Measurements from ENCODE around the gene ANKMY1. TPM values are rescaled to one million over a fixed set of nuclear protein-coding genes. Genes with fewer than 3 reads are reported as not detected.

Gene ANKMY1
- total RNA-seq, 1 experiment from 2014 or later, result 19.5 TPM

- CTCF ChIA-PET, result no interaction called here
- Histone ChIP-seq H3K27ac (ENCODE audit: low read length) (no peak overlapping the region), H3K4me3 (ENCODE audit: low read length) (no peak overlapping the region), H4K20me1 (ENCODE audit: low read length) (no peaks in the 10 kb centered on the region), H3K9me3 (ENCODE audit: low read length) (peaks cover 6% of the 10 kb centered on the region; the same call in 1 of the 2 replicates), H3K9me2 (replicated peaks; ENCODE audit: low read length) (no peaks in the 10 kb centered on the region), H3F3A (ENCODE audit: low read length, unreplicated experiment) (no peaks in the 10 kb centered on the region), H2AFZ (ENCODE audit: low read length) (no peak overlapping the region), H3K79me2 (ENCODE audit: low read length) (no peaks in the 10 kb centered on the region), H3K4me2 (ENCODE audit: low read length) (no peak overlapping the region), H3K4me1 (ENCODE audit: insufficient read depth, low read length) (no peaks in the 10 kb centered on the region), H3K9ac (ENCODE audit: low read length) (no peak overlapping the region), H3K36me3 (ENCODE audit: low read depth, low read length) (no peaks in the 10 kb centered on the region), H3K27me3 (ENCODE audit: low read length) (no peaks in the 10 kb centered on the region)
- TF ChIP-seq, protein P1, sequence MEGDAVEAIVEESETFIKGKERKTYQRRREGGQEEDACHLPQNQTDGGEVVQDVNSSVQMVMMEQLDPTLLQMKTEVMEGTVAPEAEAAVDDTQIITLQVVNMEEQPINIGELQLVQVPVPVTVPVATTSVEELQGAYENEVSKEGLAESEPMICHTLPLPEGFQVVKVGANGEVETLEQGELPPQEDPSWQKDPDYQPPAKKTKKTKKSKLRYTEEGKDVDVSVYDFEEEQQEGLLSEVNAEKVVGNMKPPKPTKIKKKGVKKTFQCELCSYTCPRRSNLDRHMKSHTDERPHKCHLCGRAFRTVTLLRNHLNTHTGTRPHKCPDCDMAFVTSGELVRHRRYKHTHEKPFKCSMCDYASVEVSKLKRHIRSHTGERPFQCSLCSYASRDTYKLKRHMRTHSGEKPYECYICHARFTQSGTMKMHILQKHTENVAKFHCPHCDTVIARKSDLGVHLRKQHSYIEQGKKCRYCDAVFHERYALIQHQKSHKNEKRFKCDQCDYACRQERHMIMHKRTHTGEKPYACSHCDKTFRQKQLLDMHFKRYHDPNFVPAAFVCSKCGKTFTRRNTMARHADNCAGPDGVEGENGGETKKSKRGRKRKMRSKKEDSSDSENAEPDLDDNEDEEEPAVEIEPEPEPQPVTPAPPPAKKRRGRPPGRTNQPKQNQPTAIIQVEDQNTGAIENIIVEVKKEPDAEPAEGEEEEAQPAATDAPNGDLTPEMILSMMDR (conservative IDR thresholded peaks at IDR 0.05; ENCODE audit: low read depth, low read length), result no peak
- no peak for TF ChIP-seq EZH2 (IDR thresholded peaks at IDR 0.05; ENCODE audit: low read length, unreplicated experiment)
- TF ChIP-seq EZH2phosphoT487 (IDR thresholded peaks at IDR 0.05; ENCODE audit: borderline replicate concordance, low read length), result no peak
- ATAC-seq (no peak), DNase-seq (no peak)
- POLR2A ChIA-PET (ENCODE audit: unreplicated experiment), result no interaction called here
- no TSS peak for BruUV-seq (replicated peaks)
- intact Hi-C loops (cut with micrococcal nuclease), result no loop called here
Observed at GRCh38 chr2:240469740-240470139, 88.0 kb downstream of the ANKMY1 start.

GRCh38 chr2:240469239-240469636 is 88.5 kb downstream of the ANKMY1 start:
- Histone ChIP-seq H3K79me2 (ENCODE audit: low read length) (no peaks in the 10 kb centered on the region), H3K4me2 (ENCODE audit: low read length) (no peak overlapping the region), H3F3A (ENCODE audit: low read length, unreplicated experiment) (no peaks in the 10 kb centered on the region), H3K27me3 (ENCODE audit: low read length) (no peaks in the 10 kb centered on the region), H3K9me3 (ENCODE audit: low read length) (peaks cover 6% of the 10 kb centered on the region; the same call in 1 of the 2 replicates), H3K4me3 (ENCODE audit: low read length) (no peak overlapping the region), H3K9me2 (replicated peaks; ENCODE audit: low read length) (no peaks in the 10 kb centered on the region), H3K27ac (ENCODE audit: low read length) (no peak overlapping the region), H3K9ac (ENCODE audit: low read length) (no peak overlapping the region), H2AFZ (ENCODE audit: low read length) (no peak overlapping the region), H3K36me3 (ENCODE audit: low read depth, low read length) (no peaks in the 10 kb centered on the region; the same call in 1 of the 2 replicates), H3K4me1 (ENCODE audit: insufficient read depth, low read length) (no peaks in the 10 kb centered on the region), H4K20me1 (ENCODE audit: low read length) (no peaks in the 10 kb centered on the region)
- no peak for ATAC-seq
- TF ChIP-seq EZH2phosphoT487 (IDR thresholded peaks at IDR 0.05; ENCODE audit: borderline replicate concordance, low read length), result no peak
- TF ChIP-seq, protein P1 (conservative IDR thresholded peaks at IDR 0.05; ENCODE audit: low read depth, low read length), result no peak
- TF ChIP-seq EZH2 (IDR thresholded peaks at IDR 0.05; ENCODE audit: low read length, unreplicated experiment), result no peak
- CTCF ChIA-PET, result no interaction called here
- no peak for DNase-seq
- intact Hi-C loops (cut with micrococcal nuclease), result no loop called here
- no TSS peak for BruUV-seq (replicated peaks)
- POLR2A ChIA-PET (ENCODE audit: unreplicated experiment), result no interaction called here

DNA sequence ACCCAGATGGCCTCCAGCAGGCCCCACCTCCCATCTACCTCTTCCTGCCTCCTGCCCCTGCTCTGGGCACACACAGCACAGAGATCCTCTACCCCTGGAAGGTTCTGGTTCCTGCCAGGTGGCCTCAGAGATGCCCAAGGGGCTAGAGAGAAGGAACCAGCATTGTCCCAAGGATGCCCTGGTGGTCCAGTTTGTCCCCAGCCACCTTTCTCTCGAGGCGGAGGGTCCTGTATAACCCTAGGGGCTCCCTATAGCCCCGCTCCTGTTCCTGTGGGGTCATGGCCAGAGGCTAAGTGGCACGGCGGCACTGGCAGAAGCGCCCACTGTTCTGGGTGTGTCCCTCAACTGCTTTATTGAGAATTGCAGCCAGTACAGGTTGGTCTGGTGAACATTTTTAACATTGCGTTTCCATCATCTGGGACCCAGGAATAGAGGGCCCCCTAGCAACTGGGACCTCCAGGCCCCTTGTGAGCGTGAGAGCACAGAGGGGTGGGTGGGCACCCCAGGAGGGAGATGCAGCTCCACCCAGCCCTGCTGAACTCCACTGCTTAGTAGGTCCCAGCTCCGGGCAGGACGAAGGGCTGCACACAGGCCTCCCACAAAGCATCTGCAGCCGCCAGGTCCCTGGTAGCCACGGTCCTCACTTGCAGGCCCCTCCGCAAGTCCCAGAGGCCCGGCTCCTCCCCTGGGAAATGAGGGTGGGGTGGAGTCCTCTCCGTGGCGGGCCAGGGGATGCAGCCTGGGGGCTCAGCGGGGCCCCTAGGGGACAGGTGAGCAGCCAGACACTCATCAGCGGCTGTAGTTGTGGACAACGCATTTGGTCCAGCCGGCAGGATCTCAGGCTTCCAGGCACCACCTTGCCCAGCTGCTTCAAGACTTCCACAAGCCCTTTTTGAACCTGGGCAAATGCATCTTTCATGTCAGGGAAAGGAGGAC is 89.2 kb downstream of the ANKMY1 start:
- no peaks in the 10 kb centered on the region for H3F3A ChIP-seq (ENCODE audit: low read length, unreplicated experiment)
- no peak overlapping the region for H3K9ac ChIP-seq (ENCODE audit: low read length)
- ATAC-seq (no peak; the same call in 1 of the 2 replicates), DNase-seq (no peak)
- intact Hi-C loops (cut with micrococcal nuclease), result no loop called here
- BruUV-seq (replicated peaks), result no TSS peak
- H3K4me2 ChIP-seq (ENCODE audit: low read length), result no peak overlapping the region
- TF ChIP-seq EZH2phosphoT487 (IDR thresholded peaks at IDR 0.05; ENCODE audit: borderline replicate concordance, low read length) (no peak), EZH2 (IDR thresholded peaks at IDR 0.05; ENCODE audit: low read length, unreplicated experiment) (no peak)
- TF ChIP-seq, protein P1 (conservative IDR thresholded peaks at IDR 0.05; ENCODE audit: low read depth, low read length), result no peak
- no peaks in the 10 kb centered on the region for H3K27me3 ChIP-seq (ENCODE audit: low read length)
- H3K36me3 ChIP-seq (ENCODE audit: low read depth, low read length), result peaks cover 5% of the 10 kb centered on the region
- H3K4me1 ChIP-seq (ENCODE audit: insufficient read depth, low read length), result no peaks in the 10 kb centered on the region
- no peak overlapping the region for H3K4me3 ChIP-seq (ENCODE audit: low read length)
- no peak overlapping the region for H3K27ac ChIP-seq (ENCODE audit: low read length)
- peaks cover 3% of the 10 kb centered on the region; the same call in 1 of the 2 replicates for H3K9me3 ChIP-seq (ENCODE audit: low read length)
- no peaks in the 10 kb centered on the region for H3K9me2 ChIP-seq (replicated peaks; ENCODE audit: low read length)
- CTCF ChIA-PET, result no interaction called here
- no peaks in the 10 kb centered on the region for H3K79me2 ChIP-seq (ENCODE audit: low read length)
- POLR2A ChIA-PET (ENCODE audit: unreplicated experiment), result no interaction called here
- no peaks in the 10 kb centered on the region for H4K20me1 ChIP-seq (ENCODE audit: low read length)
- no peak overlapping the region for H2AFZ ChIP-seq (ENCODE audit: low read length)

Data from PC-3 (cell line).